Neuronal stem cell (in vitro differentiated cells): ENCODE data around the gene TTC16.

Experiments
- DNase-seq: peaks from one replicate; pipeline ENCODE4 v3.0.0-alpha.2; 2013; ENCODE audit warnings: low spot score
- H2AFZ ChIP-seq: one replicate; pipeline ENCODE4 v1.6.1; 2013; ENCODE audit warnings: mild to moderate bottlenecking, low read length, inconsistent platforms
- H2AK5ac ChIP-seq: 2 replicates; pipeline ENCODE4 v1.6.1; 2013; ENCODE audit warnings: low read depth, mild to moderate bottlenecking, inconsistent platforms, low read length, moderate library complexity, mixed read lengths
- H2BK120ac ChIP-seq: 2 replicates; pipeline ENCODE4 v1.6.1; 2013; ENCODE audit warnings: low read depth, mild to moderate bottlenecking, inconsistent platforms, low read length, moderate library complexity, mixed read lengths
- H2BK12ac ChIP-seq: one replicate; pipeline ENCODE4 v1.6.1; 2013; ENCODE audit warnings: low read length, inconsistent platforms
- H2BK15ac ChIP-seq: 2 replicates; pipeline ENCODE4 v1.6.1; 2013; ENCODE audit warnings: mild to moderate bottlenecking, low read length, inconsistent platforms, mixed read lengths
- H2BK5ac ChIP-seq: one replicate; pipeline ENCODE4 v1.6.1; 2013; ENCODE audit warnings: inconsistent platforms, mild to moderate bottlenecking, low read length, moderate library complexity
- H3K14ac ChIP-seq: one replicate; pipeline ENCODE4 v1.6.1; 2013; ENCODE audit warnings: low read length, inconsistent platforms
- H3K18ac ChIP-seq: 2 replicates; pipeline ENCODE4 v1.6.1; 2013; ENCODE audit warnings: low read length, inconsistent platforms
- H3K23ac ChIP-seq: 2 replicates; pipeline ENCODE4 v1.6.1; 2013; ENCODE audit warnings: low read depth, mild to moderate bottlenecking, mixed read lengths, low read length, inconsistent platforms; ENCODE audit not compliant: poor library complexity
- H3K27ac ChIP-seq: replicated peaks from 3 replicates; pipeline ENCODE4 v1.5.1; 2013; ENCODE audit warnings: low read length, inconsistent platforms
- H3K27me3 ChIP-seq, 3 experiments: 2 replicates each; pipeline ENCODE4 v1.6.1; 2013; ENCODE audit warnings: low read length in 3 of 3, mild to moderate bottlenecking in 2 of 3, inconsistent platforms in 1 of 3, low read depth in 1 of 3, mixed read lengths in 1 of 3, moderate library complexity in 1 of 3; ENCODE audit not compliant: control insufficient read depth in 3 of 3, insufficient read depth in 3 of 3
- H3K36me3 ChIP-seq, 2 donors: replicated peaks in 1 of 2; 2 replicates each; pipeline ENCODE4 v1.6.1; 2013; ENCODE audit warnings: low read length in 2 of 2; ENCODE audit not compliant: control insufficient read depth in 2 of 2, insufficient read depth in 2 of 2
- H3K4ac ChIP-seq: 2 replicates; pipeline ENCODE4 v1.6.1; 2013; ENCODE audit warnings: inconsistent platforms, mild to moderate bottlenecking, low read length, moderate library complexity
- H3K4me1 ChIP-seq, 2 donors: 1 replicate in 1 of 2; 2 replicates in 1 of 2; pipeline ENCODE4 v1.6.1; 2013; ENCODE audit warnings: low read length in 2 of 2, low read depth in 1 of 2; ENCODE audit not compliant: control insufficient read depth in 2 of 2, insufficient read depth in 1 of 2
- H3K4me2 ChIP-seq: one replicate; pipeline ENCODE4 v1.6.1; 2013; ENCODE audit warnings: mild to moderate bottlenecking, low read length, inconsistent platforms; ENCODE audit not compliant: insufficient read depth, poor library complexity, severe bottlenecking
- H3K4me3 ChIP-seq, 2 donors: 2 replicates each; pipeline ENCODE4 v1.5.1; 2013; ENCODE audit warnings: low read length in 2 of 2, mild to moderate bottlenecking in 2 of 2, inconsistent platforms in 1 of 2, moderate library complexity in 1 of 2
- H3K79me1 ChIP-seq: one replicate; pipeline ENCODE4 v1.6.1; 2013; ENCODE audit warnings: low read depth, mild to moderate bottlenecking, inconsistent platforms, low read length, moderate library complexity
- H3K9ac ChIP-seq: one replicate; pipeline ENCODE4 v1.6.1; 2013; ENCODE audit warnings: mild to moderate bottlenecking, low read depth, low read length, inconsistent platforms; ENCODE audit not compliant: poor library complexity
- H3K9me3 ChIP-seq, 2 donors: replicated peaks in 1 of 2; 2 replicates each; pipeline versions ENCODE3 to v1.6.1; 2013; ENCODE audit warnings: low read length in 2 of 2, mild to moderate bottlenecking in 2 of 2, inconsistent platforms in 1 of 2, low read depth in 1 of 2, mixed read lengths in 1 of 2, moderate library complexity in 1 of 2; ENCODE audit not compliant: control insufficient read depth in 2 of 2, insufficient read depth in 1 of 2
- H4K8ac ChIP-seq: one replicate; pipeline ENCODE4 v1.6.1; 2013; ENCODE audit warnings: low read depth, mild to moderate bottlenecking, inconsistent platforms, low read length, moderate library complexity
- H4K91ac ChIP-seq: one replicate; pipeline ENCODE4 v1.6.1; 2013; ENCODE audit warnings: low read length, low read depth, mild to moderate bottlenecking, inconsistent platforms; ENCODE audit not compliant: poor library complexity
- WGBS, 2 donors: extraction: QIAGEN DNeasy Blood & Tissue Kit; methylation state at CpG; one replicate each; pipeline ENCODE4 v1.1.7; 2013; ENCODE audit warnings: missing lambda C conversion rate in 2 of 2, mixed read lengths in 1 of 2; ENCODE audit not compliant: insufficient read length in 2 of 2, insufficient replicate concordance in 1 of 2; ENCODE audit errors: extremely low coverage in 2 of 2; 5-methylcytosine and 5-hydroxymethylcytosine counted together

TTC16 gene

DNA sequence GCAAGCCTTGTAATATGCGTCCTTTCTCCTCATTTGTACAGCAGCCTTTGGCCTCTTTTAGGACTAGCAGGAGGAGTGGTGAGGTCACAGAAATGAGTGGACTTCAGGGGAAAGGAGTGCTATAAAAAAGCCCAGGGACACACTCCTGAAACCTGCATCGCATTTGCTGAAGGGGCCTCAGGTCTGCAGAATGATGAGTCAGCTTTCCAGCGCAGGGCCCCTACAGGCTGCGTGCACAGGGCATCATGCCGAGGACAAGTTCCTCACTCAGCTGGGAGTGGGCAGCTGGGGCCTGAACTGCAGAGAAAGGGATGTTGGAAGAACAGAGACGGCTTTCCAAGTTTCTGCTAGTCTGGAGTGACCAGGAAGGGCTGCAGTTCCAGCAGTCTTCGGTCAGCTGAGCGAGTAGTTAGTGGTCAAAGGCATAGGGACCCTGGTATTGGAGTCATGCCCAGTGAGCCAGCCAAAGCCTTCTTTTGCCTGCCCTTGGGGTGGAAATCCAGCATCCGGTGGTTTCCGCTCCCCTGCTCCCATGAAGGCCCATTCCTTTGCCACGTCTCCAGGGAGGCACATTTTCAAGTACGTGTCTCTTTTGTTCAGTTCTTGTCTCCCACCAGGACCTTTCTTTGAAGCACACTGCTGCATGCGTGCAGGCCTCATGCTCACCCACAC, 26.4 kb upstream of the TTC16 start:
- Histone ChIP-seq H3K9ac (no peak overlapping the region), H3K9me3 (peaks cover 4 to 6% of the 10 kb centered on the region in 2 donors), H4K91ac (no peak overlapping the region), H2BK5ac (no peak overlapping the region), H2AK5ac (no peak overlapping the region), H4K8ac (no peak overlapping the region), H3K27ac (no peak overlapping the region), H3K27me3 (no peaks in the 10 kb centered on the region), H3K14ac (no peak overlapping the region), H3K36me3 (peaks cover 15 to 46% of the 10 kb centered on the region in 2 donors), H3K23ac (no peak overlapping the region), H3K4me2 (no peak overlapping the region), H3K4me3 (no peak overlapping the region), H2BK15ac (no peak overlapping the region), H3K4me1 (no peaks in the 10 kb centered on the region), H2BK120ac (no peak overlapping the region), H3K18ac (no peak overlapping the region), H3K4ac (no peak overlapping the region), H3K79me1 (no peaks in the 10 kb centered on the region), H2AFZ (no peak overlapping the region), H2BK12ac (no peak overlapping the region)
- no CpG with 5 or more reads among the region's 13 CpGs for WGBS, 2 donors
- no peak for DNase-seq

DNA sequence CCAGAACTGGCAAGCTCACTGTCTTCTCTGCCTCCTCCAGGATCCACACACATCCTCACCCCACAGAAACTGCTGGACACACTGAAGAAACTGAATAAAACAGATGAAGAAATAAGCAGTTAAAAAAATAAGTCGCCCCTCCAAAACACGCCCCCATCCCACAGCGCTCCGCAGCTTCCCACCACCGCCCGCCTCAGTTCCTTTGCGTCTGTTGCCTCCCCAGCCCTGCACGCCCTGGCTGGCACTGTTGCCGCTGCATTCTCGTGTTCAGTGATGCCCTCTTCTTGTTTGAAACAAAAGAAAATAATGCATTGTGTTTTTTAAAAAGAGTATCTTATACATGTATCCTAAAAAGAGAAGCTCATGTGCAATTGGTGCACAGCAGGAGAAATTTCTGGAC, 25.1 kb upstream of the TTC16 start:
- Histone ChIP-seq H3K36me3 (peaks cover 15 to 46% of the 10 kb centered on the region in 2 donors), H3K4me2 (no peak overlapping the region), H2AFZ (no peak overlapping the region), H4K91ac (no peak overlapping the region), H3K23ac (no peak overlapping the region), H2BK12ac (no peak overlapping the region), H2BK15ac (no peak overlapping the region), H2BK5ac (no peak overlapping the region), H3K4me1 (no peaks in the 10 kb centered on the region), H3K4me3 (no peak overlapping the region), H2AK5ac (no peak overlapping the region), H3K18ac (no peak overlapping the region), H3K27me3 (no peaks in the 10 kb centered on the region), H3K14ac (no peak overlapping the region), H3K79me1 (no peaks in the 10 kb centered on the region), H3K27ac (no peak overlapping the region), H4K8ac (no peak overlapping the region), H3K9me3 (peaks cover 4 to 6% of the 10 kb centered on the region in 2 donors), H2BK120ac (no peak overlapping the region), H3K9ac (no peak overlapping the region), H3K4ac (no peak overlapping the region)
- no CpG with 5 or more reads among the region's 10 CpGs for WGBS, 2 donors
- DNase-seq, result no peak

DNA sequence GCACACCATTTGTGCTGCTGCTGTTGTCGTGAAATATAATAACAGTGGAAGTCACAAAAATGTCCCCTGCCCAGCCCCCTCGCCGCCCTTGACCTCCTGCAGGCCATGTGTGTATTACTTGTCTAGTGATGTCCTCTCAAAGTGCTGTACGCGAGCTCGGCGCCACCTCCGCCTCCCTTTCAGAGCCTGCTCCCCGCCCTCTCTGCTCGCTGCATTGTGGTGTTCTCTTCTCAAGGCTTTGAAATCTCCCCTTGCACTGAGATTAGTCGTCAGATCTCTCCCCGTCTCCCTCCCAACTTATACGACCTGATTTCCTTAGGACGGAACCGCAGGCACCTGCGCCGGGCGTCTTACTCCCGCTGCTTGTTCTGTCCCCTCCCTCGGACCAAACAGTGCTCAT, 23.8 kb upstream of the TTC16 start:
- no CpG with 5 or more reads among the region's 20 CpGs for WGBS, 2 donors
- Histone ChIP-seq H3K4me1 (no peaks in the 10 kb centered on the region), H3K27me3 (no peaks in the 10 kb centered on the region)

DNA sequence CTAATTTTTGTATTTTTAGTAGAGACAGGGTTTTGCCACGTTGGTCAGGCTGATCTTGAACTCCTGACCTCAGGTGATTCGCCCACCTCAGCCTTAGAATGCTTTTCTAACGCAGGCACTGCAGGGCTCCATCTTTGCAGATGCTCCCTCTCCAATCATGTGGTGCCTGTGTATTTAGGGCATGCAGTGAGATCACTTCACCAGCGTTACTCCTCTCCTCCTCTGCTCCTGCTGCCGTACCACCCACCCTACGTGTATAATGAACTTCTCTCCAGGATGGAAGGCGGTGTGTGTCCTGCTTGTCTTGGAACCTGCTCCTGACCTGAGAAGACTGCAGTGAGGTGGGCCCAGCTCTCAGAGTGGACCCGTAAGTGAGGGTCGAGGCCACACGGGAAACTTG, 22.7 kb upstream of the TTC16 start:
- whole genome bisulfite sequencing, 2 donors, result no CpG with 5 or more reads among the region's 10 CpGs
- H3K4me3 ChIP-seq, result no peak overlapping the region

More for the DNA sequence above, 23.8 kb upstream of the TTC16 start:
- Histone ChIP-seq H2AFZ (no peak overlapping the region), H3K4ac (no peak overlapping the region), H3K79me1 (no peaks in the 10 kb centered on the region), H4K91ac (no peak overlapping the region), H2BK5ac (no peak overlapping the region), H3K4me3 (no peak overlapping the region), H3K9ac (no peak overlapping the region), H4K8ac (no peak overlapping the region), H2BK15ac (no peak overlapping the region), H2BK12ac (no peak overlapping the region), H3K4me2 (no peak overlapping the region), H2BK120ac (no peak overlapping the region), H3K18ac (no peak overlapping the region), H3K23ac (no peak overlapping the region), H2AK5ac (no peak overlapping the region), H3K14ac (no peak overlapping the region), H3K9me3 (peaks cover 4 to 6% of the 10 kb centered on the region in 2 donors), H3K27ac (no peak overlapping the region), H3K36me3 (peaks cover 15 to 36% of the 10 kb centered on the region in 2 donors)
- no peak for DNase-seq

More for the DNA sequence above, 22.7 kb upstream of the TTC16 start:
- Histone ChIP-seq H2AK5ac (no peak overlapping the region), H4K91ac (no peak overlapping the region), H2BK5ac (no peak overlapping the region), H2AFZ (no peak overlapping the region), H2BK12ac (no peak overlapping the region), H3K18ac (no peak overlapping the region), H4K8ac (no peak overlapping the region), H2BK15ac (no peak overlapping the region), H3K4me1 (no peaks in the 10 kb centered on the region), H3K27ac (no peak overlapping the region), H3K4me2 (no peak overlapping the region), H3K36me3 (peaks cover 15 to 33% of the 10 kb centered on the region in 2 donors), H3K14ac (no peak overlapping the region), H3K27me3 (no peaks in the 10 kb centered on the region), H3K9me3 (peaks cover 4 to 6% of the 10 kb centered on the region in 2 donors), H3K4ac (no peak overlapping the region), H2BK120ac (no peak overlapping the region), H3K79me1 (no peaks in the 10 kb centered on the region), H3K9ac (peak overlapping the region; percentile 32), H3K23ac (no peak overlapping the region)
- no peak for DNase-seq
